Hematopoietic multipotent progenitor cell treated with erythropoietin and hydrocortisone succinate and interleukin-3 and kit ligand, for 8 days (in vitro differentiated cells): ENCODE results near the gene CBY1.
A peak's percentile ranks its signal among the peaks of the same experiment; 100 is the strongest.

ENCODE experiments used
- DNase-seq: peaks from one replicate; pipeline ENCODE4 v3.0.0-alpha.2; 2015

CBY1 gene

DNA sequence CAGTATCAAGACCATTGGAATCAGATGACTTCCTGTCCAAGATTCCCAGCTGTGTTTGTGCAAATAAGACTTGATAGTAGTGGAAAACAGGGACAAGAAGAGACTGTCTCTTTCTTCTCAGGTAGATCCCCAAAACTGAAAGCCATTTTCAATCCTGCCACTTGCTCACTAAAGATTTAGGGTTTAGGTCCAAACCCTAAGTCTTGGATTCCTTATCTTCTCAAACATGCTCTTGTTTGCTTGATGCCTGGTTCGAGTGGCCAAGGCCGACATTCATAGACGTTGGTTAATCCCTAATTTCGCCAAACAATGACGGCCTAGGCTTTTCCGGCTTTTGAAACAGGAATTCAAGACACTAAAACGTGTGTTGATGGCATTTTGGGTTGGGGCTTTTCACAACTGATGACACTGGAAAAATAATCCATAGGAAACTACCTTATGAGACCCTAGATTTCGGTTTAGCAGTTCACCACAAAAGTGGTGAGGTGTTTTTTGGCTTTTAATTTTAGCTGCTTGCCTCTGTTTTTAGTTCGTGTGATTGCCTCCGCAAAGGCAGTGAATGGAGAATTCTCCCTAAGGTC lies 48.3 kb downstream of the CBY1 start:
- peak; percentile 60 for DNase-seq

DNA sequence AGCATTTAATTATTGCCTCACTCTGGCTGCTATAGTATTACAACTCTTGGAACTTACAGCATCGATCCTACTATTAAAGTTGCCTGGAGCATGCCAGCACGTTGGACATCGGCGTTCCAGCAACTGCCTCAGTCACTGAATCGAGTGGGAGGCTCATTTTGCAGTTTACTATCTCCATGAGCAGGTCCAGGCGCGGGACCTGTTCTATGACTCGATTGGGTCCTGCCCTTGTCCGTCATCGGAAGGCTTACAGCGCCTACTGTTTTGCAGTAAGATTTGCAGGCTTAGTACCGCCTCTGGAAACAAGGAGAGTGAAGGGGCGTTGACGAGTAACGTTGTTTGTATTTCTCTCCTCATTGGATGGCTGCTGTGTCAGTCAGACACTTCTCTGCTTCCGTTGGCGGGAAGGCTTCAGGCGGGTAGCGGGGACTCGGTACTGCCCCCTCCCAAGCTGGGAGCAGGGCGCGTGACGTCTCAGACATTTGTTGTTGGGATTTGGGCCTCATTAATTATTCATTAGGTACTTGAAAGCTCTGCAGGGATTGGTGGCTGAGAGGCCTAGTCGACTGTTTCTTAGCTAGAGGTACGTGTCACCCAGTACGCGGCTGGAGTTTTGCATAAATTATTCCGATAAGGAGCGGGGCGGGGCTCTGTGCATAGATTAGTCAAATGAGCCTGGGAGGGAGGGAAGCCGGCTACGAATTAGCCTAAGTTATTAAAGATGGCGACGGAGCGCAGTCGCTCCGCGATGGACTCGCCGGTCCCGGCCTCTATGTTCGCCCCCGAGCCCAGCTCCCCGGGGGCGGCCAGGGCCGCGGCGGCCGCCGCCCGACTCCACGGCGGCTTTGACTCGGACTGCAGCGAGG lies 49.0 kb downstream of the CBY1 start, which contains the start of gene GTPBP1:
TSS of gene GTPBP1 (plus strand) at position 710 of the 866 bp plus-strand sequence. CDS start at position 722, 12 bp downstream.
- peak; percentile 100 for DNase-seq

DNA sequence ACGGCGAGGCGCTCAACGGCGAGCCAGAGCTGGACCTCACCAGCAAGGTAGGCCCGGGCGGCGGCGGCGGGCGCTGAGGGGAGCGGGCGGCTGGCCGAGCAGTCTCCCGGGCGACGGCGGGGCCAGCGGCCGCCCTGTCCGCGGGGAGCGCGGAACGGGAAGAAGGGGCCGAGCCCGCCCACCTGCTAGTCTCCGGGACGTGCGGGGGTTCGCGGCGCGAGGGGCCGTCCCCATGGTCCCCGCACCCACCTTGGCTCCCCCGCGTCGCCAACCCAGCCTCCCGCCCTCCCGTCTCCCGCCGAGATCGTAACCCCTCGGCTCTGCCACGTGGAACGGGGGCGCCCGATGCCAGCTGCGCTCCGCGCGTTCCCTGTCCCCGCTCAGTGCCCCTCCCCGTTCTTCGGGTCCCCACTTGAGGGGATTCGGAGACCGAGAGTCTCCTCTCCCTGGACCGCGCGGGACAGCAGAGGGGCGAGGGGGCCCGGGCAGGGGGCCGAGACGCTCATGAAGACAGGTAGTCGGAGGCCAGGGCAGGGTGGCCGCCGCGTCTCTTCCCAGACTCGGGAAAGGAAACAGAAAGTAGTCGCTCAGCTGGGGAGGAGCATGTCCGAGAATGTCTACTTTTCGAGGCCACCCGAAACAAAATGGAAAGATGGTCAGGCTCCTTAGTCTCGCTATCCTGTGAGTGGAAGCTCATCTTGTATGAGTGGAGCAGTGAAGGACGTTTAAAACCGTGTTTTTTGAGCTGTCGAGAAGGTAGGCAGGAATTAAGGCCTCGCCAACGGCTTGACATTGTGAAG lies 49.9 kb downstream of the CBY1 start:
- DNase-seq = peak; percentile 25

DNA sequence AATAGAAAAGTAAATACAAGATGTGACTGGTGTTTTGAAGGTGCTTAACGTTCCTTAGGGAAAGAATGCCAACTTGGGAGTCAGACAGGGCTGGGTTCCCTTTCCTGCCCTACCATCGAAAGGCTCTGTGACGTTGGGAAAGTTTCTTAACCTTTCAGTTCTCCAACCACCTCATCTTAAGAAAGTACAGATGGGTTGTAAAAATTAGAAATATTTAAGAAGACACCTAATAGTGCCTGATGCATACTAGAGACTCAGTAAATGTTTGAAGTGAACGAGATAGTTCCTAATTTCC lies 50.4 kb downstream of the CBY1 start:
- no peak for DNase-seq

DNA sequence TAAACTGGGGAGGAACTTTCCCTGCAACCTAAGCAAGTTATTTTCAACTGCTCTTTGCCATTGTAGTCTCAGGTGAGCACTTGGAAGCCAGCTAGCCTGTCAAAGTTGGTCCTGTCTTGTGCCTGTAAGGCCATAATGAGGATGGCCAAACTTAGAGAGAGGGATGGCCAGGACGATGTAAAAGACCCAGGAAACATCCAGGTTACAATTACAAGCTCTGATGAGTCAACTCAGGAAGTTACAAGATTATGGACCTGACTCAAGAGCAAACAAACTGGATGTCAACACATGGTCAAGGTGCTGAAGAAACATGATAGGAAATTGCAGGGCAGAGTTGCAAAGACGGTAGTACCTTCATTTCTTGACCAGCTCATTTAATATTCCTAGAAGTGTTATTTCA lies 50.9 kb downstream of the CBY1 start:
- DNase-seq = no peak

DNA sequence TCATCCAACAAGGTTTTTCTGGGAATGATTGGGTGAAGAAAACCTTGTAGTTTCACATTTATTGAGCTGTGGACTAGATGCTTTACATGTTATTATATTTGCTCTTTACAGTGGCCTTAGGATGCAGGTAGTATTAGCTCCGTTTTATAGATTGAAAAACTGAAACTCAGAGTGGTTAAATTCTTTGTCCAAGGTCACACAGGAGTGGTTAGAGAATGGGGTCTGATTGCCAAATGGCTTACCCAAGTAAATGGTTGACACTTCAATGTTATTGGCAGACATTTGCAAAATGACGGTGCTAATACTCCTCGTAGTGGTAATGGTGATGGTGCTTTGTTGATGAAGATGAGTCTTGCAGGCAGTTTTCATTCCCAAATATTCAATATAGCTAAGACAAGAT lies 51.5 kb downstream of the CBY1 start:
- no peak for DNase-seq

DNA sequence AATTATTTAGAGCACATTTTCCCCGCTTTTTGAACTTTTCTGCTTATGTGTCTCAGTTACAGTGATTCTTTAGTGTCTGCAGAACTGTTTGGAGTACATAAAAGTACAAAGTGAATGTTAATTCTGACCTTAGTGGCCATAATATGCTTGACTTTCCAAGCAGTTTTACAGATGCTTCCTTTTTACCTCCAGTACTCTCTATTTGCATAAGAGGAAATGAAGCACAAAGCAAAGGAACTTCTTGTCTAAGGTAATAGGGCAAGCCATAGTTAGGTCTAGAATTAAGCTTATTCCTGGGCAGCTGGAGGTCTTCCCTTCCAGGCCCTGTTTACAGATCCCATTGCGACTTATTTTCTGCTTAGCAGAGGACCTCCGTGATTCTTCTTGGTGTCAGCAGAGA lies 52.9 kb downstream of the CBY1 start:
- DNase-seq = no peak

DNA sequence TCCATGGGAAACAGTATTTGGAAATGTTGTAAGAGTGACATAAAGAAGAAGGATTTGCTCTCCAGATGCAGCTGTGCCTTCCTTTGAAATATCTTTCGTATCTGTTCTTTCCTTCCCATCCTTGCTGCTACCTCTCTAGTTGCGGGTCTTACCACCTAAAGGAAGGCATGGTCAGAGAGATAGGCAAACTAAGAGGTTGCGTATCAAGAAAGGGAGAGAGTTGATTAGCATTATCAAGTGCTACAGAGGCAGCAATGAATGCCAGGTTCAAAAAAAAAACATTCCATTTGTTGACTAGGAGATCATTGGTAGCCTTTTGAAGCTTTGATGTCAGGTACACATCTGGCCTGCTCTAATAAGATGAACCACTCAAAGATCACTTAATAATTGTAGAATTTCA lies 53.9 kb downstream of the CBY1 start:
- peak; percentile 92 for DNase-seq

DNA sequence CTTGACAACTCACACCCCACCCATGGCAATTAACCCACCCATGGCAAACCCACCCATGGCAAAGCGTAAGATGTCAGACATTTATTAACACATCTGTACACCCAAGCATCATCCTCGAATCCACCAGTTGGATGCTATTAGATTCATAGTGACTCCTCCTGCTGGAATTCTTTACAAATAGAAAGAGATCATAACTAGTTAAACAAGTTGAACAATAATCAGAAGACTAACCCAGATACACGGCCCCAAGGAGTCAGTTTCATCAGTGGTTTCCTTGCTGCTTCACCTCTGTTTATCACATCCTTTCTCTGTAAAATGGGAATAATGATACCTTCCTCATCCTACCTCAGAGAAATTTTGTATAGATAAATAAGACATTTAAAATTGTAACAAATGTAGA lies 54.4 kb downstream of the CBY1 start:
- DNase-seq = no peak

DNA sequence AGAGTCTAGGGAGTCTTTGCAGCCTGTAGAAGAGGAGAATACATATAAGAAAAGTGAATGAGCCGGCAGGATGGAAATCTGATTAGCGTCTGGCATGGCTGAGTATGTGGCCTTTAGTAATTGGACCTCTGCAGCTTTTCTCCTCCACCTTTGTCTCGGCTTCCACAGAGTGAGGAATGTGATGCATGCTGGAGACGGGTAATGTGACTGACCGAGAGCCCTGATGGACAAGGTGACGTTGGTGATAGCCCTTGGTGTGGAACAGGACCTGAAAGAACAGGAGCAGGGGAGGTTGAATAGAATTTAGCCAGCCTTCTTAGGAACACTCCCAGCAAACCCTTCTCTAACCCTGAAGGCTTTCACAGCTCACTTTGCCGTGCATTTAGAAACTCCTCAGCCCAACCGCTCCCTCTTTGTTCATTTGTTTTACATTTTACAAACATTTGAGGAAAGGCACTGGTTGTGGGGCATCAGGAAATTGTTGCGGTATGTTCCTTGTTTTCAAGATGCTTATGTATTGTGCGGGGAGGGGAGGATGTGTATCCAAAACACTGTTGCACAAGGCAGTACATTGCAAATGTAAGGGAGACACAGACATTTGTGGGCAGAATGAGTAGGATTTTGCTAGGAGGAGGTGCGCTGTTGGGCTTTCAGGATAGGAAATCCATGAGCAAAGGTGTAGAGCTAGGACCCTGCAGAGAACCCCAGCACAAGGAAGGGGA lies 56.2 kb downstream of the CBY1 start:
- DNase-seq = no peak

DNA sequence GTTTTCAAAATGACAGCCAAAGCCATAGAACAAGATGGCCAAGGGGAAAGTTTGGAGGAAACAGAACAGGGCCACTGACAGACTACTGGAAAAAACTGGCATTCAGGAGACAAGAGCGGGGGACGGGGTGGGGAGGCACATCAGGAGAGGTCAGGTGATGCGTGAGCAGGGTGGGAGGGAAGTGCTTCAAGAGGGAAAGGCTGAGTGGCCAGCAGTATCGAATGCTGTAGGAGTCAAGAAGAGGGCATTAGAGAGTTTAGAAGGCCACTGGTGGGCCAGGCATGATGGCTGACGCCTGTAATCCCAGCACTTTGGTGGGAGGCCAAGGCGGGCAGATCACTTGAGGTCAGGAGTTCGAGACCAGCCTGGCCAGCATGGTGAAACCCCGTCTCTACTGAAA lies 57.5 kb downstream of the CBY1 start:
- peak; percentile 31 for DNase-seq

DNA sequence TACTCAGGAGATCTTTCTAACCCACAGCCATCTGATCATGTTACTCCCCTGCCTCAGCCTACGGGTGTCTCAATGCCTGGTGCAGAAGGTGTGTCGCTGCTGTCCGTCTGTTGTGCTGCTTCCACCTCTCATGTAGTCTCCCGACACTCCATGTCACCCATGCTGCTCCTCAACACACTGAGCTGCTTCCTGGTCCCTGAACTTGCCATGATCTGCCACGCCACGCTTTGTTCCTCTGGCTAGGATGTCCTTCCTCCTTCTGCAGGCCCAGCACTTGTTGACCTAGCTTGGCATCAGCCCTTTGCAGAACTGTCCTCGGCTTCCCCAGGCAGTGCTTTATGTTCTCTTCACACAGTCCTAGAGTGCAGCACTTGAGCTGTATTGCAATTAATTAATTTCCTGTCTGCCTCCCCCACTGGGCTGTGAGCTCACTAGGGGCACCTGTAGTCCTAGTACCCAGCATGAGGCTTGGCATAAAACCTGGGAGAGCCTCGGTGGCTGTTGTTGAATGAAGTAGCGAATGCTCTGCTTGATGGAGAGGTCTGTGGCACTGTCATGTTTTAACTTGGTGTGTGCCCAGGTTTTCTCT lies 58.8 kb downstream of the CBY1 start:
- DNase-seq = no peak

DNA sequence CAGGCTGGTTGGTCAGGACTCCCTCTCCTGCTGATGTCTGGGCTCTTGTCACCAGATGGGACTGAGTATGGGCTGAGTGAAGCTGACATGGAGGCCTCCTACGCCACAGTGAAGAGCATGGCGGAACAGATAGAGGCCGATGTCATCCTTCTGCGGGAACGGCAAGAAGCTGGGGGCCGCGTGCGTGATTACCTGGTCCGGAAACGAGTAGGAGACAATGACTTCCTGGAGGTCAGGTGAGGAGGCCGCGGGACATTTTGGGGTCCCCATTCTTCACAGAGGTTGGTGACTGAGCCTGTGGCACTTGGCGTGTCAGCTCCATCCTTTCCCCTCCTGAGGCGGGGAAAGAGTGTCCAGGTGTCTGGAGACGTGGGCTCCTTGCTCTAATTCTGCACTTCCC lies 59.4 kb downstream of the CBY1 start:
- no peak for DNase-seq

DNA sequence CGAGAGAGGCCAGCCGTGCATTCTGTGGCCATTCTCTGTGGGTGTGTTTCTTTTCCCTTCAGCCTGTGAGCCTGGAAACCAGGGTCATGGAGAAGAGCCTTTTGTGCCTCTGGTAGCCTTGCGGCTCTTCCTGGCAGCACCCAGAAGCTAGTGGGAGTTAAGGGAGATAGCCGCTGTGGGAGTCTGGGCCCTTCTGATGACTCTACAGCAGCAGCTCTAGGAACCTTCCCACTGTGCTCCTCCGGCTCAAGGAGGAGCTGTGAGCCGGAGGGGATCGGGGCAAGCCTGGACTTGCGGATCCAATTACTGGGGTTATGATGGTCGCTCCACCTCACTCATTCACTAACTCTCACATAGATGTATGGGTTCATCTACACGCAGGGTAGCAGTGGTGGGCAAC lies 59.8 kb downstream of the CBY1 start:
- DNase-seq = no peak

DNA sequence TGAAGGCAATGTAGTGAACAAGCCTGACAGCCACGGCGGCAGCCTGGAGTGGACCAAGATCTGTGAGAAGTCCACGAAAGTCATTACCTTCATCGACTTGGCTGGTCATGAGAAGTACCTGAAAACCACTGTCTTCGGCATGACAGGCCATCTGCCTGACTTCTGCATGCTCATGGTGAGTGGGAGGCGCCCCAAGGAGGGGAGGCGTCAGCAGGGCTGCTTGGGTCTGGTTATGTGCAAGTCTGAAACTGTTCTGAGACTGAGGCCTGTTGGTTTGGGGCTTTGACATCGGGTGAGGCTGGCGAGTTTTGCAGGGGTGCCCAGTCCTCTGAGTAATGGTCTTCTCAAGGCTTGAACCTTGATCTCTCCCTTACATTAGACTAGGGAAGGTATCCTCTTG lies 60.4 kb downstream of the CBY1 start:
- no peak for DNase-seq

DNA sequence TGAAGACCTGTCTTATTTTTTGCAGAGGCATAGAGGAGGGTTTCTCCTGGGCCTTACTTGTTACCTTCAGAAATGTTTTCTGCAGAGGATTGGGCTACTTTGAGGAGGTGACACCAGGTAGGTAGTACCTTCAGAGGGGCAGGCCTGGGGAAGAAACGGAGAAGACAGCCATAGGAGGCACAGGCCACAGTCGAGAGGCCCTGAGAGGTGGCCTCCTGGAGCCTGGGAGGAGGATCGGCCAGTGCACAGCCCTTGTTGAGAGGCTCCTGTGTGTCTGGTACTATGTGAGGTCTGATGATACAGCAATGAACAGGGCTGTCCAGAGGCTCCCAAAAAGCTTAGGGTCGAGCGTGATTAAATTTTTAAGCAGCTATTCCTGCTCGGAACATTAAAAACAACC lies 60.8 kb downstream of the CBY1 start:
- DNase-seq = no peak

DNA sequence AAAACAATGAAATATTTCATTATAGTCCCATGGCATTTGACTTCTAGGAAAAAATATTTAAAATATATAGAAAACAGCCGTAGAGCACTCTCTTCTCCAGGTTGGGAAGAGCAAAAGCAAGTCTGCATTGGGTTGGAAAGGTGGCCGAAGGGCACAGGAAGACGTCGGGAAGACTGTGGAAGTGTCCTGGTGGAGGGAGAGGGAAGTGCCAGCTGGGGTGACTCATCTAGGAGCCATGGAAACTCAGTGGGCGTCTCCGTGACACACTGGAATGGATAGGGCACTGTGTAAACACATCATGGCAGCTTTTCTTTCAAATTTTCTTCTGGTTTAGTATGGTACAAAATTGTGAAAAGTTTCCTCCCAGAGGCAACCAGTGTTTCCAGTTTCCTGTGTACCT lies 62.0 kb downstream of the CBY1 start:
- no peak for DNase-seq

DNA sequence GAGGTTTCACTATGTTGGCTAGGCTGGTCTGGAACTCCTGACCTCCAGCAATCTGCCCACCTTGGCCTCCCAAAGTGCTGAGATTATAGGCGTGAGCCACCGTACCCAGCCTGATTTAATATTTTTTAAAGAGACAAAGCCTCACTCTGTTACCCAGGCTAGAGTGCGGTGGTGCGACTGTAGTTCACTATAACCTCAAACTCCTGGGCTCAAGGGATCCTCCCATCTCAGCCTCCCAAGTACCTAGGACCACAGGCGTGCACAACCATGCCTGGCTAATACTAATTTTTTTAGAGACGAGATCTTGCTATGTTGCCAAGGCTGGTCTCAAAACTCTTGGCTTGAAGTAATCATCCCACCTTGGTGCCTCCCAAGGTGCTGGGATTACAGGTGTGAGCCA lies 62.8 kb downstream of the CBY1 start:
- no peak for DNase-seq

DNA sequence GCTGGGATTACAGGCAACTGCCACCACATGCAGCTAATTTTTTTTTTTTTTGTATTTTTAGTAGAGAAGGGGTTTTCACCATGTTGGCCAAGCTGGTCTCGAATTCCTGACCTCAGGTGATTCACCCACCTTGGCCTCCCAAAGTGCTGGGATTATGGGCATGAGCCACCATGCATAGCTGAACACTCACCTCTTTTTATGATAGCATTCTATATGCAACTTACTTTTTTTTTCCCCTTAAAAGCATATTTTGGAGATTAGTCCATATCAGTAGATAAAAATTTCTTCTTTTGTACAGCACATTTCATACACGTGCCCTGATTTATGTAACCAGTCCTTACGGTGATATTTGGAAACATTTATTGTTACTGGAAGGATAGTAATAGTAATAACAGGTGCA lies 63.9 kb downstream of the CBY1 start:
- no peak for DNase-seq

DNA sequence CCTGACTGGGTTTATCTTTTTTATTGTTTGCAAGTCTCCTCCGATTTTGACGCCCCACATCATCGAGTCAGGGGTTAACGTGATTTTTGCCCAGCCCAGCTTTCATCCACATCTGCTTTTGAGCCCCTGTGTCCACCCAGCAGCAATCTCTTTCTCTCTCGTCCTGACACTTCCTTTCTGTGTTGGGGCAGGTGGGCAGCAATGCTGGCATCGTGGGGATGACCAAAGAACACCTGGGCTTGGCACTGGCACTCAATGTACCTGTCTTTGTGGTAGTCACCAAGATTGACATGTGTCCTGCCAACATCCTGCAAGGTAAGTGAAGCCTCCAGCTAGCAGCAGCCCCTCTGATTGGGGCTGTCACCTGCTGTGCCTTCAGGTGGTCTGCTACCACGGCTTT lies 65.1 kb downstream of the CBY1 start:
- DNase-seq = no peak
